K562 (cell line): ENCODE results near the gene GLDN. TPM values are rescaled to one million over a fixed set of nuclear protein-coding genes. Genes with fewer than 3 reads are reported as not detected.

ENCODE experiments used
- ATAC-seq: fragments of 200-7000 bp; cut with Tn5 transposase; 3 replicates; pipeline ENCODE4 v1.9.1; 2020; ENCODE audit warnings: moderate library complexity
- BruUV-seq: library from RNA; stranded (reverse); fragments of 400-500 nt; replicated peaks from 2 replicates; lab custom pipeline; 2021; lab: Mats Ljungman, UMichigan
- CTCF ChIA-PET: fragments of 300-600 bp; formaldehyde crosslinking; extraction: SDS; loops from one replicate; lab custom pipeline; 2021; ENCODE audit warnings: low intra/inter-chr PET ratio; lab: Yijun Ruan, JAX
- POLR2A ChIA-PET: fragments of 300-600, 350-650 bp; sonication (Branson Sonifier 250); formaldehyde crosslinking; extraction: SDS; loops from one replicate; lab custom pipeline; 2021; ENCODE audit warnings: antibody characterized with exemption, inconsistent platforms; lab: Yijun Ruan, JAX
- DNase-seq, 4 experiments: peaks; one replicate each; pipeline versions ENCODE4 v3.0.0 to v3.0.0-alpha.2; 2011 to 2018; ENCODE audit warnings: low spot score in 3 of 4, mixed read lengths in 3 of 4; ENCODE audit errors: extremely low read depth in 1 of 4
- FAIRE-seq: peaks from 2 replicates; lab custom pipeline; 2011; peaks lifted over from hg19 to GRCh38; lab: Jason Lieb, UNC
- H2AFZ ChIP-seq: 2 replicates; pipeline ENCODE4 v1.6.0; 2011; ENCODE audit warnings: low read depth, low read length, control low read depth, inconsistent platforms
- H3K27ac ChIP-seq: fragments of 200-600 bp; 3 replicates; pipeline ENCODE4 v1.8.0; 2011; ENCODE audit warnings: low read depth, mild to moderate bottlenecking, control low read depth, inconsistent platforms, low read length, moderate library complexity, mixed read lengths; ENCODE audit errors: extremely low read depth
- H3K27me3 ChIP-seq, 2 experiments: fragments of 300-600 bp in 1 of 2; 2 replicates in 1 of 2; 3 replicates in 1 of 2; pipeline versions ENCODE4 v1.6.0 to v1.8.0; 2011; ENCODE audit warnings: inconsistent platforms in 2 of 2, low read length in 2 of 2, mild to moderate bottlenecking in 1 of 2, mixed read lengths in 1 of 2, moderate library complexity in 1 of 2; ENCODE audit not compliant: control insufficient read depth in 2 of 2, insufficient read depth in 2 of 2
- H3K36me3 ChIP-seq: fragments of 300-600 bp; 3 replicates; pipeline ENCODE4 v1.8.0; 2011; ENCODE audit warnings: mild to moderate bottlenecking, low read length, inconsistent platforms; ENCODE audit not compliant: control insufficient read depth, insufficient read depth
- H3K4me1 ChIP-seq, 2 experiments: fragments of 200-600 bp in 1 of 2; replicated peaks in 1 of 2; 2 replicates in 1 of 2; 3 replicates in 1 of 2; pipeline versions ENCODE4 v1.5.1 to v1.8.0; 2011; ENCODE audit warnings: inconsistent platforms in 2 of 2, low read length in 2 of 2, mild to moderate bottlenecking in 1 of 2, mixed read lengths in 1 of 2, moderate library complexity in 1 of 2; ENCODE audit not compliant: control insufficient read depth in 2 of 2, insufficient read depth in 2 of 2
- H3K4me2 ChIP-seq: 2 replicates; pipeline ENCODE4 v1.6.1; 2011; ENCODE audit warnings: low read length, control low read depth, inconsistent platforms, mixed read lengths; ENCODE audit not compliant: insufficient read depth
- H3K4me3 ChIP-seq: fragments of 200-600 bp; sonication (generic), shearing (Covaris generic); 2 replicates; pipeline ENCODE4 v1.5.1; 2016; ENCODE audit warnings: control low read depth, inconsistent platforms
- H3K79me2 ChIP-seq: fragments of 200-600 bp; 3 replicates; pipeline ENCODE4 v1.8.0; 2011; ENCODE audit warnings: low read length, inconsistent platforms; ENCODE audit not compliant: control insufficient read depth, insufficient read depth
- H3K9ac ChIP-seq, 2 experiments: 2 replicates each; pipeline versions ENCODE4 v1.6.0 to v1.6.1; 2011; ENCODE audit warnings: low read depth in 2 of 2, low read length in 2 of 2, control low read depth in 1 of 2, inconsistent platforms in 1 of 2, mild to moderate bottlenecking in 1 of 2, mixed read lengths in 1 of 2; ENCODE audit not compliant: insufficient read depth in 1 of 2
- H3K9me1 ChIP-seq: one replicate; pipeline ENCODE4 v1.6.0; 2011; ENCODE audit warnings: inconsistent platforms, mild to moderate bottlenecking, low read length, moderate library complexity; ENCODE audit not compliant: control insufficient read depth, insufficient read depth
- H3K9me3 ChIP-seq: replicated peaks from 2 replicates; pipeline ENCODE4 v1.5.1; 2011; ENCODE audit warnings: low read depth, low read length, inconsistent platforms; ENCODE audit not compliant: control insufficient read depth, insufficient read depth
- H4K20me1 ChIP-seq: replicated peaks from 2 replicates; pipeline ENCODE4 v1.6.1; 2011; ENCODE audit warnings: low read length, inconsistent platforms, mixed read lengths; ENCODE audit not compliant: control insufficient read depth, insufficient read depth
- ARID2 ChIP-seq: fragments of 450-650 bp; IDR thresholded peaks from 2 replicates; pipeline ENCODE4 v1.6.1; 2017; ENCODE audit warnings: antibody characterized with exemption, mild to moderate bottlenecking
- BRD4 ChIP-seq: fragments of 200-600 bp; sonication (generic); IDR thresholded peaks from 2 replicates; pipeline ENCODE4 v1.6.1; 2017; ENCODE audit warnings: inconsistent platforms
- GATAD2B ChIP-seq: fragments of 450-650 bp; IDR thresholded peaks from 2 replicates; pipeline ENCODE4 v1.6.1; 2017; ENCODE audit warnings: mild to moderate bottlenecking, borderline replicate concordance
- MEIS2 ChIP-seq: fragments of 450-650 bp; IDR thresholded peaks from 2 replicates; pipeline ENCODE4 v1.6.1; 2014; ENCODE audit warnings: mild to moderate bottlenecking; ENCODE audit not compliant: partially characterized antibody
- NUFIP1 ChIP-seq: fragments of 450-650 bp; IDR thresholded peaks from 2 replicates; pipeline ENCODE4 v1.6.1; 2018; ENCODE audit not compliant: partially characterized antibody
- PHF8 ChIP-seq: fragments of 200-600 bp; sonication (generic); IDR thresholded peaks from 2 replicates; pipeline ENCODE4 v1.6.1; 2012; ENCODE audit warnings: mixed run types, mild to moderate bottlenecking, inconsistent platforms, low read length, moderate library complexity, borderline replicate concordance
- SAFB ChIP-seq: fragments of 200-400 bp; formaldehyde crosslinking; IDR thresholded peaks from 2 replicates; pipeline ENCODE4 v1.6.1; 2017; ENCODE audit warnings: low read depth, low read length, borderline replicate concordance
- SRSF7 ChIP-seq: fragments of 200-400 bp; formaldehyde crosslinking; optimal IDR thresholded peaks from 2 replicates; pipeline ENCODE3; 2017; ENCODE audit warnings: mild to moderate bottlenecking, low read depth, low read length
- THRAP3 ChIP-seq: fragments of 450-650 bp; IDR thresholded peaks from 2 replicates; pipeline ENCODE4 v1.6.1; 2016; ENCODE audit warnings: mild to moderate bottlenecking, inconsistent platforms, borderline replicate concordance
- ZBTB43 ChIP-seq: sonication (generic); formaldehyde crosslinking; IDR thresholded peaks from 2 replicates; pipeline ENCODE4 v1.8.0; 2023; ENCODE audit warnings: mild to moderate bottlenecking, missing genetic modification reagents
- ZNF347 ChIP-seq: fragments of 450-650 bp; formaldehyde crosslinking; IDR thresholded peaks from 2 replicates; pipeline ENCODE4 v1.4.0; 2020; ENCODE audit warnings: low read depth, mild to moderate bottlenecking, moderate library complexity
- ZNF79 ChIP-seq: fragments of 250-450 bp; sonication (Bioruptor Pico); IDR thresholded peaks from 2 replicates; pipeline ENCODE4 v1.4.0; 2020; ENCODE audit warnings: low read depth, mild to moderate bottlenecking, moderate library complexity
- in situ Hi-C: fragments of 300-500 bp; cut with MboI; formaldehyde crosslinking; loops from 4 replicates; pipeline ENCODE4 v1.15.0; 2018; ENCODE audit warnings: inconsistent platforms, mixed read lengths
- intact Hi-C: fragments of 100-400 bp; cut with micrococcal nuclease; formaldehyde crosslinking; loops from 2 replicates; pipeline ENCODE4 v1.14.2; 2022
- polyA plus RNA-seq, 8 experiments: library from polyadenylated mRNA; depleted of rRNA in 4 of 8; stranded (reverse) in 5 of 8; unstranded in 3 of 8; fragments of >200 nt; fragmentation: Nextera tagmentation in 2 of 8; fragmentation: Illumina TruSeq in 1 of 8; extraction: Ambion mirVana in 2 of 8; extraction: Trizol in 1 of 8; gene quantifications; 2 replicates each; pipeline versions ENCODE4 v1.2.1 to v1.2.3, GENCODE V29; 2011 to 2014; ENCODE audit warnings: inconsistent platforms in 1 of 8, missing spikeins in 1 of 8
- total RNA-seq, 7 experiments: library from RNA; depleted of rRNA in 6 of 7; stranded (reverse); fragments of >200 nt in 6 of 7; fragmentation: Illumina TruSeq in 2 of 7; extraction: Trizol in 2 of 7; gene quantifications; 2 replicates each; pipeline versions ENCODE4 v1.2.1 to v1.2.3, GENCODE V29; 2011 to 2021; ENCODE audit warnings: low replicate concordance in 1 of 7
- TF ChIP-seq, protein P1 (sequence below), 2 experiments: IDR thresholded peaks; 2 replicates each; pipeline ENCODE4 v1.6.1; 2012; ENCODE audit warnings: improper control_type of control experiment in 2 of 2, low read depth in 2 of 2, low read length in 2 of 2, borderline replicate concordance in 1 of 2
- TF ChIP-seq, protein P2 (sequence below): conservative IDR thresholded peaks from 2 replicates; pipeline ENCODE4 v1.6.1; 2011; ENCODE audit warnings: low read depth, mild to moderate bottlenecking, low read length; ENCODE audit not compliant: control insufficient read depth
- TF ChIP-seq, protein P3 (sequence below), 2 experiments: fragments of 450-650 bp; IDR thresholded peaks; 2 replicates each; pipeline ENCODE4 v1.6.1; 2018; ENCODE audit warnings: mild to moderate bottlenecking in 2 of 2, low read depth in 1 of 2; ENCODE audit not compliant: partially characterized antibody in 2 of 2

Gene GLDN
- total and polyA plus RNA-seq, 9 of the 15 experiments (the other 6 are each of a cell fraction or from before 2014, with no cell fraction given) = 0.05 to 0.33 (median 0.18) TPM

DNA sequence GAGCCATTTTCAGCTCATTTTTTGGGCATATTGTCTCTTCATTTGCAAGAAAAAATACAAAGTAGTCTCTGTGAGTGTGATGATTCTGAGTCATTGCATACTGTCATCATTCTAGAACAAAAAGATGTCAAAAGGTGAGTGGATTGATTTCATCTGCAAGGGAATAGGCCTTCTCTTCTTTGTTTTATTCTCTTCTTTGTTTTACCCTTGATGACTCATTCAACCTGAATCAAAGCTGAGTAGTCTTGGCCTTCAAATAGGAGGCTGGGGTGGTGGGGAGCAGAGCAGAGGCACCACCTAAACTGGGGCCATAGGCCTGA is 28.4 kb upstream of the GLDN start:
- Histone ChIP-seq H3K27ac (no peak overlapping the region), H3K9ac (no peak overlapping the region), H2AFZ (no peak overlapping the region), H3K9me3 (no peaks in the 10 kb centered on the region), H4K20me1 (no peaks in the 10 kb centered on the region), H3K9me1 (no peaks in the 10 kb centered on the region), H3K36me3 (no peaks in the 10 kb centered on the region), H3K4me1 (no peaks in the 10 kb centered on the region), H3K79me2 (no peaks in the 10 kb centered on the region), H3K27me3 (peaks cover 3 to 15% of the 10 kb centered on the region in 2 experiments; a peak in 3 of 5 replicates), H3K4me3 (no peak overlapping the region), H3K4me2 (no peak overlapping the region)
- TF ChIP-seq ZNF347 (CRISPR knock-in tag) (no peak), ZNF79 (no peak), SAFB (no peak), THRAP3 (no peak), ARID2 (no peak), BRD4 (no peak), MEIS2 (no peak), NUFIP1 (no peak), SRSF7 (no peak), ZBTB43 (CRISPR knock-in tag) (no peak), PHF8 (no peak), GATAD2B (no peak)
- TF ChIP-seq, protein P1, sequence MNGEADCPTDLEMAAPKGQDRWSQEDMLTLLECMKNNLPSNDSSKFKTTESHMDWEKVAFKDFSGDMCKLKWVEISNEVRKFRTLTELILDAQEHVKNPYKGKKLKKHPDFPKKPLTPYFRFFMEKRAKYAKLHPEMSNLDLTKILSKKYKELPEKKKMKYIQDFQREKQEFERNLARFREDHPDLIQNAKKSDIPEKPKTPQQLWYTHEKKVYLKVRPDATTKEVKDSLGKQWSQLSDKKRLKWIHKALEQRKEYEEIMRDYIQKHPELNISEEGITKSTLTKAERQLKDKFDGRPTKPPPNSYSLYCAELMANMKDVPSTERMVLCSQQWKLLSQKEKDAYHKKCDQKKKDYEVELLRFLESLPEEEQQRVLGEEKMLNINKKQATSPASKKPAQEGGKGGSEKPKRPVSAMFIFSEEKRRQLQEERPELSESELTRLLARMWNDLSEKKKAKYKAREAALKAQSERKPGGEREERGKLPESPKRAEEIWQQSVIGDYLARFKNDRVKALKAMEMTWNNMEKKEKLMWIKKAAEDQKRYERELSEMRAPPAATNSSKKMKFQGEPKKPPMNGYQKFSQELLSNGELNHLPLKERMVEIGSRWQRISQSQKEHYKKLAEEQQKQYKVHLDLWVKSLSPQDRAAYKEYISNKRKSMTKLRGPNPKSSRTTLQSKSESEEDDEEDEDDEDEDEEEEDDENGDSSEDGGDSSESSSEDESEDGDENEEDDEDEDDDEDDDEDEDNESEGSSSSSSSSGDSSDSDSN (IDR thresholded peaks at IDR 0.05; ENCODE audit: borderline replicate concordance in 1 of 2, low read depth in 2 of 2, low read length in 2 of 2) = no peak
- TF ChIP-seq, protein P2, sequence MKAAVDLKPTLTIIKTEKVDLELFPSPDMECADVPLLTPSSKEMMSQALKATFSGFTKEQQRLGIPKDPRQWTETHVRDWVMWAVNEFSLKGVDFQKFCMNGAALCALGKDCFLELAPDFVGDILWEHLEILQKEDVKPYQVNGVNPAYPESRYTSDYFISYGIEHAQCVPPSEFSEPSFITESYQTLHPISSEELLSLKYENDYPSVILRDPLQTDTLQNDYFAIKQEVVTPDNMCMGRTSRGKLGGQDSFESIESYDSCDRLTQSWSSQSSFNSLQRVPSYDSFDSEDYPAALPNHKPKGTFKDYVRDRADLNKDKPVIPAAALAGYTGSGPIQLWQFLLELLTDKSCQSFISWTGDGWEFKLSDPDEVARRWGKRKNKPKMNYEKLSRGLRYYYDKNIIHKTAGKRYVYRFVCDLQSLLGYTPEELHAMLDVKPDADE = no peak
- TF ChIP-seq, protein P3, sequence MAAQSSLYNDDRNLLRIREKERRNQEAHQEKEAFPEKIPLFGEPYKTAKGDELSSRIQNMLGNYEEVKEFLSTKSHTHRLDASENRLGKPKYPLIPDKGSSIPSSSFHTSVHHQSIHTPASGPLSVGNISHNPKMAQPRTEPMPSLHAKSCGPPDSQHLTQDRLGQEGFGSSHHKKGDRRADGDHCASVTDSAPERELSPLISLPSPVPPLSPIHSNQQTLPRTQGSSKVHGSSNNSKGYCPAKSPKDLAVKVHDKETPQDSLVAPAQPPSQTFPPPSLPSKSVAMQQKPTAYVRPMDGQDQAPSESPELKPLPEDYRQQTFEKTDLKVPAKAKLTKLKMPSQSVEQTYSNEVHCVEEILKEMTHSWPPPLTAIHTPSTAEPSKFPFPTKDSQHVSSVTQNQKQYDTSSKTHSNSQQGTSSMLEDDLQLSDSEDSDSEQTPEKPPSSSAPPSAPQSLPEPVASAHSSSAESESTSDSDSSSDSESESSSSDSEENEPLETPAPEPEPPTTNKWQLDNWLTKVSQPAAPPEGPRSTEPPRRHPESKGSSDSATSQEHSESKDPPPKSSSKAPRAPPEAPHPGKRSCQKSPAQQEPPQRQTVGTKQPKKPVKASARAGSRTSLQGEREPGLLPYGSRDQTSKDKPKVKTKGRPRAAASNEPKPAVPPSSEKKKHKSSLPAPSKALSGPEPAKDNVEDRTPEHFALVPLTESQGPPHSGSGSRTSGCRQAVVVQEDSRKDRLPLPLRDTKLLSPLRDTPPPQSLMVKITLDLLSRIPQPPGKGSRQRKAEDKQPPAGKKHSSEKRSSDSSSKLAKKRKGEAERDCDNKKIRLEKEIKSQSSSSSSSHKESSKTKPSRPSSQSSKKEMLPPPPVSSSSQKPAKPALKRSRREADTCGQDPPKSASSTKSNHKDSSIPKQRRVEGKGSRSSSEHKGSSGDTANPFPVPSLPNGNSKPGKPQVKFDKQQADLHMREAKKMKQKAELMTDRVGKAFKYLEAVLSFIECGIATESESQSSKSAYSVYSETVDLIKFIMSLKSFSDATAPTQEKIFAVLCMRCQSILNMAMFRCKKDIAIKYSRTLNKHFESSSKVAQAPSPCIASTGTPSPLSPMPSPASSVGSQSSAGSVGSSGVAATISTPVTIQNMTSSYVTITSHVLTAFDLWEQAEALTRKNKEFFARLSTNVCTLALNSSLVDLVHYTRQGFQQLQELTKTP (IDR thresholded peaks at IDR 0.05; ENCODE audit: low read depth in 1 of 2, partially characterized antibody in 2 of 2) = no peak
- POLR2A ChIA-PET = interaction anchor here (1.0 kb wide), 1 partner anchor 12 kb away, joined by 3 read pairs; no protein-coding TSS in a partner anchor
- CTCF ChIA-PET = no interaction called here
- intact Hi-C loops = no loop called here
- DNase-seq = no peak
- ATAC-seq = no peak
- no TSS peak for BruUV-seq
- in situ Hi-C loops = no loop called here
- FAIRE-seq = no peak
